Measurements from ENCODE around the gene RAB41. TPM values are rescaled to one million over a fixed set of nuclear protein-coding genes. Genes with fewer than 3 reads are reported as not detected.

The RAB41 gene
- total RNA-seq, 1 donor from 2014 or later = not detected

DNA sequence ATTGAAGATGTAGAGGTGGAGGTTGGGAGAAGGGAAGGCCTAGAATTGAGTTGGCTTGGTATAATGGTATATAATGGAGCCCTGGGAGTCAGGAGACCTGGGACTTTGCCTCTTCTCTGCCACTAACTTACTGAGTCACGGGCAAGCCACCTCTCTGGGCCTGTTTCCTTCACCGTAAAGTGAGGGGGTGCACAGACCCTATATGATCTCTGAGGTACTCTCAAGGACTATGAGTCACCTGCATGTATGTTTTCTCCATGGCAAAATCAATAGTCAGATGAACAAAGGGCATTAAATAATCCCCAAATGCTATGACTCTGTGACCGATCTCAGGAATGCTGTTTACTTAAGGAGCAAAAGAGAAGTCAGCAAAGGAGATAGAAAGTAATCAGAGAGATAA is 27.1 kb upstream of the RAB41 start:
- Histone ChIP-seq H3K9me3 (ENCODE audit: low read depth) (peaks cover 12% of the 10 kb centered on the region), H3K4me2 (no peak overlapping the region), H3K36me3 (no peaks in the 10 kb centered on the region), H3K4me1 (no peaks in the 10 kb centered on the region), H3F3A (ENCODE audit: low read depth) (no peaks in the 10 kb centered on the region), H3K27me3 (no peaks in the 10 kb centered on the region), H3K9ac (no peak overlapping the region), H4K20me1 (ENCODE audit: low read depth) (no peaks in the 10 kb centered on the region), H3K27ac (no peak overlapping the region), H3K79me2 (ENCODE audit: low read depth) (no peaks in the 10 kb centered on the region), H3K4me3 (no peak overlapping the region), H2AFZ (replicated peaks) (no peak overlapping the region)
- Mint-ChIP-seq H3K4me3 (no peak overlapping the region), H3K27me3 (ENCODE audit: insufficient read depth, low read depth) (peaks cover 5% of the 10 kb centered on the region), H3K36me3 (no peaks in the 10 kb centered on the region), H3K9me3 (no peaks in the 10 kb centered on the region), H3K27ac (no peak overlapping the region), H3K4me1 (no peaks in the 10 kb centered on the region)
- no peak for DNase-seq (ENCODE audit: low spot score)
- no peak for TF ChIP-seq EZH2 (IDR thresholded peaks at IDR 0.05)
- TF ChIP-seq CTCF (IDR thresholded peaks at IDR 0.05) = no peak
- TF ChIP-seq EZH2phosphoT487 (IDR thresholded peaks at IDR 0.05) = no peak

- no peaks in the 10 kb centered on the region for H3K36me3 Mint-ChIP-seq
- Histone ChIP-seq H3K27ac (no peak overlapping the region), H3K9ac (no peak overlapping the region), H3F3A (ENCODE audit: low read depth) (no peaks in the 10 kb centered on the region), H2AFZ (replicated peaks) (no peak overlapping the region), H3K4me1 (no peaks in the 10 kb centered on the region), H4K20me1 (ENCODE audit: low read depth) (no peaks in the 10 kb centered on the region), H3K79me2 (ENCODE audit: low read depth) (no peaks in the 10 kb centered on the region), H3K4me2 (no peak overlapping the region), H3K36me3 (no peaks in the 10 kb centered on the region), H3K4me3 (no peak overlapping the region), H3K9me3 (ENCODE audit: low read depth) (peaks cover 8% of the 10 kb centered on the region), H3K27me3 (no peaks in the 10 kb centered on the region)
- no peak overlapping the region for H3K27ac Mint-ChIP-seq
- no peaks in the 10 kb centered on the region for H3K4me1 Mint-ChIP-seq
- no peak for DNase-seq (ENCODE audit: low spot score)
- H3K4me3 Mint-ChIP-seq = no peak overlapping the region
- H3K9me3 Mint-ChIP-seq = no peaks in the 10 kb centered on the region
- peaks cover 5% of the 10 kb centered on the region for H3K27me3 Mint-ChIP-seq (ENCODE audit: insufficient read depth, low read depth)
- TF ChIP-seq EZH2 (IDR thresholded peaks at IDR 0.05) (no peak), EZH2phosphoT487 (IDR thresholded peaks at IDR 0.05) (no peak), CTCF (IDR thresholded peaks at IDR 0.05) (no peak)
Observed at GRCh38 chrX:70255452-70255851, 26.5 kb upstream of the RAB41 start.

- DNase-seq (ENCODE audit: low spot score) = no peak
- Histone ChIP-seq H3K4me2 (no peak overlapping the region), H3K79me2 (ENCODE audit: low read depth) (no peaks in the 10 kb centered on the region), H3K27ac (no peak overlapping the region), H3K9ac (no peak overlapping the region), H3K4me3 (no peak overlapping the region), H3K9me3 (ENCODE audit: low read depth) (peaks cover 3% of the 10 kb centered on the region), H3F3A (ENCODE audit: low read depth) (no peaks in the 10 kb centered on the region), H2AFZ (replicated peaks) (no peak overlapping the region), H3K4me1 (no peaks in the 10 kb centered on the region), H3K27me3 (no peaks in the 10 kb centered on the region), H3K36me3 (no peaks in the 10 kb centered on the region), H4K20me1 (ENCODE audit: low read depth) (no peaks in the 10 kb centered on the region)
- H3K4me3 Mint-ChIP-seq = no peak overlapping the region
- H3K4me1 Mint-ChIP-seq = no peaks in the 10 kb centered on the region
- TF ChIP-seq EZH2 (IDR thresholded peaks at IDR 0.05) (no peak), EZH2phosphoT487 (IDR thresholded peaks at IDR 0.05) (no peak), CTCF (IDR thresholded peaks at IDR 0.05) (no peak)
- H3K27me3 Mint-ChIP-seq (ENCODE audit: insufficient read depth, low read depth) = peaks cover 5% of the 10 kb centered on the region
- no peaks in the 10 kb centered on the region for H3K36me3 Mint-ChIP-seq
- H3K27ac Mint-ChIP-seq = no peak overlapping the region
- no peaks in the 10 kb centered on the region for H3K9me3 Mint-ChIP-seq
Observed at GRCh38 chrX:70257423-70258288, 24.3 kb upstream of the RAB41 start.
